OCI-M2 (cell line): ENCODE data around the gene EMD.
A peak's percentile ranks its signal among the peaks of the same experiment; 100 is the strongest.
"Not testable (repeated sequence)": the region's sequence is repeated elsewhere in the genome, so short reads cannot be mapped to it uniquely, and the experiment has no call there.

Source experiments
- DNase-seq: peaks from one replicate; lab custom pipeline; 2025; ENCODE audit not compliant: unreplicated experiment; lab: John Stamatoyannopoulos, UW

Gene EMD

GRCh38 chrX:154389812-154390747 lies 11.0 kb downstream of the EMD start:
- DNase-seq = not testable (repeated sequence)

DNA sequence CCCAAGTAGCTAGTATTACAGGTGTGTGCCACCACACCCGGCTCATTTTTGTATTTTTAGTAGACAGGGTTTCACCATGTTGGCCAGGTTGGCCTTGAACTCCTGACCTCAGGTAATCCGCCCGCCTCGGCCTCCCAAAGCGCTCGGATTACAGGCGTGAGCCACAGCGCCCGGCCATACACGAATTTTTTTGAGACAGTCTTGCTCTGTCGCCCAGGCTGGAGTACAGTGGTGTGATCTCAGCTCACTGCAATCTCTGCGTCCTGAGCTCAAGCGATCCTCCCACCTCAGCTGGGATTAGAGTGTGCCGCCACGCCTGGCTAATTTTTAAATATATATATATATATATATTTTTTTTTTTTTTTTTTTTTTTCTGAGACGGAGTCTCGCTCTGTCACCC lies 17.3 kb downstream of the EMD start:
- not testable (repeated sequence) for DNase-seq

GRCh38 chrX:154396973-154397887 lies 18.1 kb downstream of the EMD start:
- no peak for DNase-seq

GRCh38 chrX:154397888-154398667 lies 19.0 kb downstream of the EMD start, which contains the start of gene RPL10:
Gene RPL10, plus strand, starts transcription at chrX:154398377. Its CDS starts 143 bp downstream, at chrX:154398520.
- DNase-seq = peak; percentile 18

DNA sequence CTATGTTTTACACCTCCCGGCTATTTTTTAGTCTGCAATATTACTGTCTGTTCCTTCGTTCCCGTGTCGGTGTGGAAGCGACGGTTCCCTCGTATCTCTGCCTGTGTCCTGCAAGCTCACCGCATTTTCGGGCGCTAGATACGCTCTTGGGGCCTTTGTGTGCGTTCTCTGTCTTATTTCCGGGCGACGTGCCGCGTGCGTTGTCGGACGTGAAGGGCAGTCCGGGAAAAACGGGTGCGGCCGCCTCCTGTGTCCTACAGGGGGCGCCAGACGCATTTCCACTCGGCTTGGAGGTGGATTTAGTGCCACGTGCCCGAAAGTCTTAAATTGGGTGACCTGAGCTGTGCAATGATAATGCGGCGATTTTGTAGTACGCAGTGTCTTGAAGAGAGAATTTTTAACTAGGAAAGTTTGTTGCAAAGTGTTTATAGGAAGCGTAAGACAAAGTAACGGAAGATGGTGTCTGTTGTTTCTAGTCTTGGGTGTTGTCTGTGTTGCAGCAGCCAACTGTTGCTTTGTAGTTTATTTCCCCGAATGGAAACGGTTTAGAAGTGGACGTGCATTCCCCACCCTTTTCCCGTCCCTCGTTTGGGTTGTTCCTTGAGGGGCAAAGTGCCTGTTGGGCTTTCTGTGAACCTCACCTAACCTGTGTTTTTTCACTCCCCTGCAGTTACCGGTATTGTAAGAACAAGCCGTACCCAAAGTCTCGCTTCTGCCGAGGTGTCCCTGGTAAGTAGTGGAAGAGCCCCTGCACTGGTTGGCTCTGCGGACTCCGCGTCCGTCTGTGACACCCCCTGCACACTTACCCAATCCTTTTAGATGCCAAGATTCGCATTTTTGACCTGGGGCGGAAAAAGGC lies 19.8 kb downstream of the EMD start:
- no peak for DNase-seq

DNA sequence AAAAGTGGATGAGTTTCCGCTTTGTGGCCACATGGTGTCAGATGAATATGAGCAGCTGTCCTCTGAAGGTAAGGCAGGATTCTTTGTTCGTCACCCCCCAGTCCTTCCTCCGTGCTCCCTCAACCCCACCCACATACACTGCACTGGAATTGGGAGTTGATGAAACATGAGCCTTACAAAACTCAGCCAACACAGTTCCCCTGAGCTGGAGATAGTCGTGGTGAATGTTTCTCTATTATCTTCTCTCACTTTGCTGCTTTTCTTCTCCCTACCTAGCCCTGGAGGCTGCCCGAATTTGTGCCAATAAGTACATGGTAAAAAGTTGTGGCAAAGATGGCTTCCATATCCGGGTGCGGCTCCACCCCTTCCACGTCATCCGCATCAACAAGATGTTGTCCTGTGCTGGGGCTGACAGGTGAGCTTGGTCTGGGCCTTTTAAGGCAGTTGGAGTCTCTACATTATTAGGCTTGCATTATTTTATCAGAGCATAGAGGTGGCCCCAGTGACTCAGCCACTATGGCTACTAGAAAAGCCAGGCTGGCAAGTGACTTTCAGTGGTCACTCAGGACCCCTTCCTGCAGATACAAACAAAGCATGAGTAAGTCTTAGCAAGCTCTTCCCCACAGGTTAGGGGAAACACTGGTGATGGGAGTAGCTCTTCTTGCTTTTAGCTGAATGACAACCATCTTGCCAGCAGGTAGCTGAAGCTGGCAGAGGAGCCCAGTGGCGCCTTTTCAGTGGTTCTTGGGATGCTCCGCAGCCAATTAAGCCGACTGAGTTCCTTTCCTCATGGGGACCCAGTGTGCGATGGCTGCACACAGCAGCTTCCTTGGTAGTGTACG lies 20.7 kb downstream of the EMD start:
- DNase-seq = no peak

DNA sequence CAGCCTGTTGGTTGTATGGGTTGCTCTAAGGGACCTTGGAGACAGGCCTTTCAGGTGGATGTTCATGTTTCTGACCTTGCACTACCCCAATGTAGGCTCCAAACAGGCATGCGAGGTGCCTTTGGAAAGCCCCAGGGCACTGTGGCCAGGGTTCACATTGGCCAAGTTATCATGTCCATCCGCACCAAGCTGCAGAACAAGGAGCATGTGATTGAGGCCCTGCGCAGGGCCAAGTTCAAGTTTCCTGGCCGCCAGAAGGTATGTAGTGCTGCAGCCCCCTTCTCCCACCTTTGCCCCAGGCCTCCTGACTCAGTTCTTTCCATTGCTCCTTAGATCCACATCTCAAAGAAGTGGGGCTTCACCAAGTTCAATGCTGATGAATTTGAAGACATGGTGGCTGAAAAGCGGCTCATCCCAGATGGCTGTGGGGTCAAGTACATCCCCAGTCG lies 21.3 kb downstream of the EMD start:
- not testable (repeated sequence) for DNase-seq

DNA sequence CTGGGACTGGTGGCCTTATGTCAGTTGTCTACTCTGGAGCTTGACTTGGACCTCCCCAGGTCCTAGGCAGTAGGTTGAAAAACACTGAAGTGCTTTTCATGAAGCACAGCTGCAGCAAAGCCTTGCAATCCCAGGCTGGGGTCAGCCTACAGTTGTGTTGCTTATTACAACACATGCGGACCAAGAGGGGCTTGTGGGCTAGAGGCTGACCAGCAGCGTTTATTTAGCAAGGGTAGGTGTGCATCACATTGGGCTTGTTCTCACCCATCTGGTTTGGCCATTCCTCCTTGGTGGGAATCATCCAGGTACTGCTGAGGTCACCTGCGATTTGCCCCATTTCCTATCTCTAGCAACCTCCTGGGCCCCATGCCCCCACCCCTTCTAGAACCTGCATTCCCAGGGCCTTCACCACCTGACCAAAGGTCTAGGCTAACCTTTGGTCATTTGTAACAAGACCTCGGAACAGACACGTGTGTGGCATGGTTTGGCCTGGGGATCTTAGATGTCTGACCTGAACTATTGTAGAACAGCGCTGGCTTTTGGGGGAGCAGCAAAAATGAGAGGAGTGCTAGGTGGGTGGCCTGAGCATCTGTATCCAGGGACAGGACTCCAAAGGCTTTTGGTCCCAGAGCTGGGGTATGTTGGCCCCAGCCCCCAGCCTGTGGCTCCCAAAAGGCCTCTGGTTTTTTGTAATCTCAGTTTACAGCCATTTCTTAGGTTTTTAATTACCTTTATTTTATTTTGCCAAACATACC lies 22.1 kb downstream of the EMD start:
- DNase-seq = no peak

GRCh38 chrX:154401918-154402621 lies 23.0 kb downstream of the EMD start:
- DNase-seq = no peak

- no peak for DNase-seq
These were observed 23.6 kb downstream of the EMD start for GRCh38 chrX:154402622-154403127.

DNA sequence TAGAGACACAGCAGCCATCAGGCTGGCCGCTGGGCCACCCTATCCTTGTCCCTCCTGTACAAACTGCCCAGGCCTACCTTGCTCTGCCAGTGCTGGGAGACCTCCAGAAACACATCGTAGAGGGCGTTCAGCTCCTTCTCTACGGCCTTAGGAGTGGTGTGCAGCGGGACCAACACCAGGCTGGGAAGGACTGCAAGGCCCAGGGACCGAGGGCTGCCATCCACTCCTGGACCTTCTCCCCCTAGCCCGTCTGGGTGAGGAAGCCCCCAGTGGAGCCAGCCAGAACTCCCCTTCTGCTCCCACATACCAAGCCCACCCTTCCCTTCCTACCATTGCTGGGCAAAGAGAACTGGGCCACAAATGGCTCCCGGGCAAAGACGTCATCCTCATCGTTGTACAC lies 24.1 kb downstream of the EMD start:
- no peak for DNase-seq

DNA sequence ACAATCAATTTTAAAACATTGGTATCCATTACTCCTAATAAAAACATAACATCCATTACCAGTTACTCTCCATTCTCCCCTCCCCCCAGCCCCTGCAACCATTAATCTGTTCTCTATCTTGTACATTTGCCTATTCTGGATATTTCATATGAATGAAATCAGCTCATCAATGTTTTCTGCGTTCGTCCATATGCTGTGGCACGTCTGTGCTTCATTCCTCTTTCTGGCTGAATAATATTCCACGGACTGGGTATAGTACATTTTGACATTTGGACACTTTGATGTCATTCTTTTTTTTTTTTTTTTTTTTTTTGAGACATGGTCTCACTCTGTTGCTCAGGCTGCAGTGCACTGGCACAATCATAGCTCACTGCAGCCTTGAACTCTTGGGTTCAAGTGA lies 24.8 kb downstream of the EMD start:
- DNase-seq = no peak

- no peak for DNase-seq
These were observed 25.6 kb downstream of the EMD start for GRCh38 chrX:154404625-154405192.

DNA sequence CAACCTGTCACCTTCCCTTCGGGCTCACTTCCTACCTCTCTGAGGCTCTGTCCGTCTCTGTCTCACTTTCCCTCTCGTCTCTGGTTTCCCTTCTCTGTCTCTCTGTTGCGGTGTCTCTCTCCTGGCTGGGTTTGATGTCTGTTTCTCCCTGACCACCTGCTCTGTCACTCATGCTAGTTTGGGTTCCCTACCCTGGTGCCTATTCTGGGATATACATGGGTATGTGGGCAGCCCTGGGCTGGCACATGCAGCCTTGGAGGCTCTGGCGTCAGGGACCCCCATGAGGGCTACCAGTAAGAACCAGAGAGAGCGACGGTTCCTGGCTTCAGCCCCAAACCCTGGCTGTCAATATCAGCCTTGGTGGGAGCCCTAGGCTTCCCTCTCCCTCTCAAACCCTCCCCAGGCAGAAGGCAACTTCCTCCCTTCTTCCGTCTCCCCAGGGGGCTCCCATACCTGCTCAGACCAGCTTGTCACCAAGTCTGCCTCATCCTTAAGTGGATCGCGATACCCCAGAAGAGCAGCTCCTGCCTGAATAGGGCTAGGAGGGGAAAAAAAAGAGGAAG lies 29.6 kb downstream of the EMD start:
- DNase-seq = no peak

GRCh38 chrX:154409222-154409871 lies 30.3 kb downstream of the EMD start, which contains the start of gene DNASE1L1:
Gene DNASE1L1, minus strand, starts transcription at chrX:154409254. Its CDS starts 3,686 bp downstream, at chrX:154405568.
- DNase-seq = no peak

GRCh38 chrX:154411981-154412340 lies 32.9 kb downstream of the EMD start:
- DNase-seq = no peak
